Fibroblast of lung (primary cell): ENCODE data around the gene NKD1. TPM values are rescaled to one million over a fixed set of nuclear protein-coding genes. Genes with fewer than 3 reads are reported as not detected.

Experiments
- DNase-seq, 2 donors: peaks; one replicate each; pipeline versions ENCODE4 v3.0.0 to v3.0.0-alpha.2; 2010; ENCODE audit warnings: low read depth in 2 of 2
- H2AFZ ChIP-seq: 2 replicates; pipeline ENCODE4 v1.5.1; 2012; ENCODE audit warnings: low read length, control low read depth, inconsistent platforms
- H3K27ac ChIP-seq: 2 replicates; pipeline ENCODE4 v1.5.1; 2011; ENCODE audit warnings: low read length, control low read depth; ENCODE audit not compliant: insufficient read depth
- H3K27me3 ChIP-seq: 2 replicates; pipeline ENCODE4 v1.5.1; 2011; ENCODE audit warnings: mild to moderate bottlenecking, low read length; ENCODE audit not compliant: control insufficient read depth, insufficient read depth
- H3K36me3 ChIP-seq: 2 replicates; pipeline ENCODE4 v1.5.1; 2011; ENCODE audit warnings: low read length; ENCODE audit not compliant: control insufficient read depth, insufficient read depth
- H3K4me1 ChIP-seq: 2 replicates; pipeline ENCODE4 v1.5.1; 2011; ENCODE audit warnings: low read length; ENCODE audit not compliant: control insufficient read depth, insufficient read depth; ENCODE audit errors: extremely low read depth
- H3K4me2 ChIP-seq: 2 replicates; pipeline ENCODE4 v1.5.1; 2011; ENCODE audit warnings: low read length, control low read depth; ENCODE audit not compliant: insufficient read depth; ENCODE audit errors: extremely low read depth
- H3K4me3 ChIP-seq, 4 experiments: fragments of 200-600 bp in 1 of 4; sonication (generic) in 1 of 4; replicated peaks in 1 of 4; 2 replicates each; pipeline ENCODE4 v1.5.1; 2011 to 2016; ENCODE audit warnings: low read length in 4 of 4, low read depth in 3 of 4, mild to moderate bottlenecking in 3 of 4, control low read depth in 2 of 4, inconsistent platforms in 1 of 4, mixed read lengths in 1 of 4; ENCODE audit not compliant: insufficient read depth in 1 of 4; ENCODE audit errors: control extremely low read depth in 1 of 4
- H3K79me2 ChIP-seq: 2 replicates; pipeline ENCODE4 v1.5.1; 2012; ENCODE audit warnings: mild to moderate bottlenecking, low read length, inconsistent platforms; ENCODE audit not compliant: control insufficient read depth, insufficient read depth
- H3K9ac ChIP-seq: 2 replicates; pipeline ENCODE4 v1.5.1; 2011; ENCODE audit warnings: mild to moderate bottlenecking, low read length, control low read depth; ENCODE audit not compliant: insufficient read depth
- H3K9me3 ChIP-seq: 2 replicates; pipeline ENCODE4 v1.5.1; 2012; ENCODE audit warnings: low read depth, low read length; ENCODE audit not compliant: control insufficient read depth, insufficient read depth
- H4K20me1 ChIP-seq: 2 replicates; pipeline ENCODE4 v1.5.1; 2011; ENCODE audit warnings: low read length; ENCODE audit not compliant: control insufficient read depth, insufficient read depth; ENCODE audit errors: extremely low read depth
- CTCF ChIP-seq, 2 donors: IDR thresholded peaks in 1 of 2; conservative IDR thresholded peaks in 1 of 2; 1 replicate in 1 of 2; 2 replicates in 1 of 2; pipeline ENCODE4 v1.5.1; 2011 to 2012; ENCODE audit warnings: low read length in 2 of 2, control low read depth in 1 of 2, inconsistent platforms in 1 of 2, low read depth in 1 of 2, mild to moderate bottlenecking in 1 of 2
- EZH2 ChIP-seq: IDR thresholded peaks from 2 replicates; pipeline ENCODE4 v1.5.1; 2012; ENCODE audit warnings: low read length, control low read depth, mild to moderate bottlenecking; ENCODE audit errors: missing control alignments
- polyA plus RNA-seq, 2 donors: library from polyadenylated mRNA; depleted of rRNA in 1 of 2; stranded (reverse) in 1 of 2; unstranded in 1 of 2; fragments of >200 nt; gene quantifications; 2 replicates each; pipeline ENCODE4 v1.2.1, GENCODE V29; 2011 to 2012; ENCODE audit warnings: missing spikeins in 1 of 2
- total RNA-seq: library from RNA; depleted of rRNA; stranded (reverse); fragments of >200 nt; gene quantifications from 2 replicates; pipeline ENCODE4 v1.2.1, GENCODE V29; 2014

The NKD1 gene
- total and polyA plus RNA-seq, 2 donors (not counting 1 experiment from before 2014, with no cell fraction given), result under 0.01 to 0.12 TPM

- no peak for TF ChIP-seq CTCF (conservative IDR thresholded peaks at IDR 0.05 in 1 of 2, IDR thresholded peaks at IDR 0.05 in 1 of 2; ENCODE audit: low read depth in 1 of 2, low read length in 2 of 2)
- TF ChIP-seq EZH2, result no peak
- Histone ChIP-seq H3K4me1 (no peaks in the 10 kb centered on the region), H2AFZ (no peak overlapping the region), H3K27ac (no peak overlapping the region), H3K27me3 (no peaks in the 10 kb centered on the region), H3K4me3 (no peak overlapping the region), H3K36me3 (no peaks in the 10 kb centered on the region), H3K9me3 (no peaks in the 10 kb centered on the region), H4K20me1 (no peaks in the 10 kb centered on the region), H3K79me2 (no peaks in the 10 kb centered on the region), H3K9ac (no peak overlapping the region), H3K4me2 (no peak overlapping the region)
- no peak for DNase-seq
These were observed 72.7 kb downstream of the NKD1 start for GRCh38 chr16:50620646-50621451.

GRCh38 chr16:50621452-50621792, 73.2 kb downstream of the NKD1 start:
- H3K27me3 ChIP-seq, result no peaks in the 10 kb centered on the region
- no peaks in the 10 kb centered on the region for H3K9me3 ChIP-seq
- H3K4me3 ChIP-seq, result no peak overlapping the region
- H3K36me3 ChIP-seq, result no peaks in the 10 kb centered on the region
- no peak overlapping the region for H2AFZ ChIP-seq
- DNase-seq, result no peak
- no peaks in the 10 kb centered on the region for H3K4me1 ChIP-seq
- H3K4me2 ChIP-seq, result no peak overlapping the region
- no peaks in the 10 kb centered on the region for H3K79me2 ChIP-seq
- H3K9ac ChIP-seq, result no peak overlapping the region
- TF ChIP-seq CTCF (conservative IDR thresholded peaks at IDR 0.05 in 1 of 2, IDR thresholded peaks at IDR 0.05 in 1 of 2; ENCODE audit: low read depth in 1 of 2, low read length in 2 of 2) (no peak), EZH2 (no peak)
- no peaks in the 10 kb centered on the region for H4K20me1 ChIP-seq
- H3K27ac ChIP-seq, result no peak overlapping the region

- no peak for DNase-seq
- H3K79me2 ChIP-seq, result no peaks in the 10 kb centered on the region
- no peak overlapping the region for H3K4me2 ChIP-seq
- no peaks in the 10 kb centered on the region for H4K20me1 ChIP-seq
- H3K4me3 ChIP-seq, result no peak overlapping the region
- H3K9me3 ChIP-seq, result no peaks in the 10 kb centered on the region
- no peak overlapping the region for H3K9ac ChIP-seq
- TF ChIP-seq CTCF (conservative IDR thresholded peaks at IDR 0.05 in 1 of 2, IDR thresholded peaks at IDR 0.05 in 1 of 2; ENCODE audit: low read depth in 1 of 2, low read length in 2 of 2), result no peak
- no peak for TF ChIP-seq EZH2
- H3K27me3 ChIP-seq, result no peaks in the 10 kb centered on the region
- H3K27ac ChIP-seq, result no peak overlapping the region
- no peaks in the 10 kb centered on the region for H3K36me3 ChIP-seq
- no peaks in the 10 kb centered on the region for H3K4me1 ChIP-seq
- no peak overlapping the region for H2AFZ ChIP-seq
These were observed 73.8 kb downstream of the NKD1 start for GRCh38 chr16:50622029-50622428.
